GM21576 (cell line): ENCODE results near the gene ERCC3.
A peak's percentile ranks its signal among the peaks of the same experiment; 100 is the strongest.
"Not testable (repeated sequence)": the region's sequence is repeated elsewhere in the genome, so short reads cannot be mapped to it uniquely, and the experiment has no call there.

Experiments
- ATAC-seq: cut with Tn5 transposase; IDR thresholded peaks from one replicate; pipeline ENCODE4 v1.9.1; 2021; ENCODE audit warnings: mild to moderate bottlenecking, moderate library complexity; ENCODE audit not compliant: unreplicated experiment

ERCC3 gene

GRCh38 chr2:127226520-127227263, 67.3 kb downstream of the ERCC3 start:
- peak; percentile 87 for ATAC-seq

- no peak for ATAC-seq
Observed at GRCh38 chr2:127226132-127226519, 67.8 kb downstream of the ERCC3 start.

GRCh38 chr2:127225186-127225960, 68.6 kb downstream of the ERCC3 start:
- ATAC-seq = no peak

GRCh38 chr2:127224135-127224534, 69.8 kb downstream of the ERCC3 start:
- ATAC-seq = not testable (repeated sequence)

- no peak for ATAC-seq
Observed at GRCh38 chr2:127220768-127221527, 73.0 kb downstream of the ERCC3 start.

GRCh38 chr2:127220102-127220767, 73.7 kb downstream of the ERCC3 start, which contains the start of gene CYP27C1:
TSS of gene CYP27C1 (minus strand) at chr2:127220299. CDS start at chr2:127220270, 29 bp downstream.
- no peak for ATAC-seq

- no peak for ATAC-seq
Observed at GRCh38 chr2:127219171-127220070, 74.5 kb downstream of the ERCC3 start.

- no peak for ATAC-seq
Observed at GRCh38 chr2:127218812-127219170, 75.2 kb downstream of the ERCC3 start.

- ATAC-seq = no peak
Observed at GRCh38 chr2:127217470-127218325, 76.2 kb downstream of the ERCC3 start.

GRCh38 chr2:127216593-127216992, 77.4 kb downstream of the ERCC3 start:
- ATAC-seq = no peak

GRCh38 chr2:127216095-127216494, 77.8 kb downstream of the ERCC3 start:
- ATAC-seq = no peak

GRCh38 chr2:127214201-127214600, 79.7 kb downstream of the ERCC3 start:
- ATAC-seq = not testable (repeated sequence)

GRCh38 chr2:127208313-127208712, 85.6 kb downstream of the ERCC3 start:
- ATAC-seq = no peak
